GM21526 (cell line): ENCODE results near the gene ECPAS.
"Not testable (repeated sequence)": the region's sequence is repeated elsewhere in the genome, so short reads cannot be mapped to it uniquely, and the experiment has no call there.

Experiments
- ATAC-seq: cut with Tn5 transposase; IDR thresholded peaks from one replicate; pipeline ENCODE4 v1.9.1; 2021; ENCODE audit warnings: moderate library complexity; ENCODE audit not compliant: unreplicated experiment, low FRiP score

ECPAS gene

GRCh38 chr9:111362526-111362925, 121.7 kb downstream of the ECPAS start:
- ATAC-seq: no peak

- ATAC-seq: no peak
Observed at GRCh38 chr9:111360881-111361280, 123.3 kb downstream of the ECPAS start.

GRCh38 chr9:111356481-111357244, 127.5 kb downstream of the ECPAS start:
- no peak for ATAC-seq

- ATAC-seq: no peak
Observed at GRCh38 chr9:111352545-111352944, 131.6 kb downstream of the ECPAS start.

- no peak for ATAC-seq
Observed at GRCh38 chr9:111350556-111350955, 133.6 kb downstream of the ECPAS start.

GRCh38 chr9:111349766-111350165, 134.4 kb downstream of the ECPAS start:
- no peak for ATAC-seq

GRCh38 chr9:111348821-111349271, 135.3 kb downstream of the ECPAS start:
- no peak for ATAC-seq

GRCh38 chr9:111334318-111334863, 149.8 kb downstream of the ECPAS start:
- not testable (repeated sequence) for ATAC-seq

GRCh38 chr9:111330124-111330523, 154.1 kb downstream of the ECPAS start, which contains the start of gene OR2K2:
TSS of gene OR2K2 (minus strand) at chr9:111330224. CDS start at chr9:111328433, 1,791 bp downstream.
- ATAC-seq: no peak

GRCh38 chr9:111320631-111321030, 163.6 kb downstream of the ECPAS start:
- no peak for ATAC-seq

GRCh38 chr9:111316796-111317195, 167.4 kb downstream of the ECPAS start:
- no peak for ATAC-seq
